Measurements from ENCODE around the gene KAT8. TPM values are rescaled to one million over a fixed set of nuclear protein-coding genes. Genes with fewer than 3 reads are reported as not detected.
"Not testable (repeated sequence)": the region's sequence is repeated elsewhere in the genome, so short reads cannot be mapped to it uniquely, and the experiment has no call there.

Gene KAT8
- total RNA-seq, 4 donors from 2014 or later = 25.7 to 57.2 (median 30.4) TPM

- Histone ChIP-seq H3K4me3 (peak overlapping the region; percentile 40 to 70 (median 50)), H3K27ac (peak overlapping the region; percentile 88 to 93 (median 88)), H3K4me1 (peaks cover 28 to 65% (median 33%) of the 10 kb centered on the region in 3 donors), H3K9me3 (no peaks in the 10 kb centered on the region), H3K27me3 (peaks cover 0 to 20% (median 0%) of the 10 kb centered on the region in 4 donors), H3K36me3 (no peaks in the 10 kb centered on the region)
- TF ChIP-seq POLR2A (IDR thresholded peaks at IDR 0.05) = no peak
- no peak for TF ChIP-seq CTCF (IDR thresholded peaks at IDR 0.05)
- intact Hi-C loops (cut with DNase I) = loop anchor here (5.0 kb wide), 1 partner anchor 156 kb away; the partner anchor contains the start of gene HSD3B7
- 55 to 64% methylated on average over 9 to 12 of the region's 22 CpGs for WGBS, 2 donors
- DNase-seq = no peak
These were observed 25.7 kb downstream of the KAT8 start for GRCh38 chr16:31143011-31143693.

- no peak for DNase-seq
- 70 to 80% methylated on average over 4 to 8 of the region's 8 CpGs for WGBS, 2 donors
These were observed 26.3 kb downstream of the KAT8 start for GRCh38 chr16:31143694-31144148.

GRCh38 chr16:31144418-31144817 is 27.0 kb downstream of the KAT8 start:
- H3K4me3 ChIP-seq, H3K9me3 ChIP-seq, H3K36me3 ChIP-seq, DNase-seq: not testable (repeated sequence)
- intact Hi-C loops (cut with DNase I) = loop anchor here (5.0 kb wide), 1 partner anchor 157 kb away; the partner anchor contains the start of gene HSD3B7
- Histone ChIP-seq H3K27me3 (peaks cover 0 to 32% (median 0%) of the 10 kb centered on the region in 4 donors), H3K4me1 (peaks cover 23 to 62% (median 26%) of the 10 kb centered on the region in 3 donors), H3K27ac (peak overlapping the region in 1 of 4 donors; percentile 3)
- 46 to 65% methylated on average over 4 to 5 of the region's 7 CpGs for WGBS, 2 donors

More at GRCh38 chr16:31143694-31144148, 26.3 kb downstream of the KAT8 start:
- H3K9me3 ChIP-seq = no peaks in the 10 kb centered on the region
- TF ChIP-seq POLR2A (IDR thresholded peaks at IDR 0.05) = no peak
- no peak for TF ChIP-seq CTCF (IDR thresholded peaks at IDR 0.05)
- H3K4me3 ChIP-seq = no peak overlapping the region
- no peaks in the 10 kb centered on the region for H3K36me3 ChIP-seq
- H3K27ac ChIP-seq = peak overlapping the region in 1 of 4 donors; percentile 3
- peaks cover 0 to 25% (median 0%) of the 10 kb centered on the region in 4 donors for H3K27me3 ChIP-seq
- peaks cover 30 to 65% (median 33%) of the 10 kb centered on the region in 3 donors for H3K4me1 ChIP-seq
- intact Hi-C loops (cut with DNase I) = loop anchor here (5.0 kb wide), 1 partner anchor 156 kb away; the partner anchor contains the start of gene HSD3B7

- no peak for DNase-seq
- Histone ChIP-seq H3K4me1 (peaks cover 22 to 52% (median 23%) of the 10 kb centered on the region in 3 donors), H3K27me3 (peaks cover 0 to 39% (median 0%) of the 10 kb centered on the region in 4 donors), H3K4me3 (no peak overlapping the region), H3K27ac (no peak overlapping the region), H3K36me3 (no peaks in the 10 kb centered on the region), H3K9me3 (no peaks in the 10 kb centered on the region)
- WGBS, 2 donors = 74 to 78% methylated on average over 8 to 11 of the region's 12 CpGs
- TF ChIP-seq POLR2A (IDR thresholded peaks at IDR 0.05) (no peak), CTCF (IDR thresholded peaks at IDR 0.05) (no peak)
- intact Hi-C loops (cut with DNase I) = no loop called here
These were observed 28.0 kb downstream of the KAT8 start for GRCh38 chr16:31145398-31145990.

- 84 to 92% methylated on average over 3 of the region's 3 CpGs for WGBS, 2 donors
- TF ChIP-seq CTCF (IDR thresholded peaks at IDR 0.05) (no peak), POLR2A (IDR thresholded peaks at IDR 0.05) (no peak)
- H3K27ac ChIP-seq = no peak overlapping the region
- H3K4me1 ChIP-seq = peaks cover 8 to 34% (median 11%) of the 10 kb centered on the region in 3 donors
- no peaks in the 10 kb centered on the region for H3K36me3 ChIP-seq
- H3K4me3 ChIP-seq = peak overlapping the region in 1 of 4 donors; percentile 15
- intact Hi-C loops (cut with DNase I) = no loop called here
- H3K9me3 ChIP-seq = no peaks in the 10 kb centered on the region
- no peak for DNase-seq
- peaks cover 0 to 44% (median 0%) of the 10 kb centered on the region in 4 donors for H3K27me3 ChIP-seq
These were observed 30.1 kb downstream of the KAT8 start for GRCh38 chr16:31147574-31147973.
